HUDEP-2 (cell line): Measurements from ENCODE around the gene NEBL.
"Not testable (repeated sequence)": the region's sequence is repeated elsewhere in the genome, so short reads cannot be mapped to it uniquely, and the experiment has no call there.

Experiments used
- DNase-seq, 76 experiments: peaks; one replicate each; lab custom pipeline; 2025; ENCODE audit not compliant: unreplicated experiment in 76 of 76; lab: John Stamatoyannopoulos, UW

NEBL gene, protein sequence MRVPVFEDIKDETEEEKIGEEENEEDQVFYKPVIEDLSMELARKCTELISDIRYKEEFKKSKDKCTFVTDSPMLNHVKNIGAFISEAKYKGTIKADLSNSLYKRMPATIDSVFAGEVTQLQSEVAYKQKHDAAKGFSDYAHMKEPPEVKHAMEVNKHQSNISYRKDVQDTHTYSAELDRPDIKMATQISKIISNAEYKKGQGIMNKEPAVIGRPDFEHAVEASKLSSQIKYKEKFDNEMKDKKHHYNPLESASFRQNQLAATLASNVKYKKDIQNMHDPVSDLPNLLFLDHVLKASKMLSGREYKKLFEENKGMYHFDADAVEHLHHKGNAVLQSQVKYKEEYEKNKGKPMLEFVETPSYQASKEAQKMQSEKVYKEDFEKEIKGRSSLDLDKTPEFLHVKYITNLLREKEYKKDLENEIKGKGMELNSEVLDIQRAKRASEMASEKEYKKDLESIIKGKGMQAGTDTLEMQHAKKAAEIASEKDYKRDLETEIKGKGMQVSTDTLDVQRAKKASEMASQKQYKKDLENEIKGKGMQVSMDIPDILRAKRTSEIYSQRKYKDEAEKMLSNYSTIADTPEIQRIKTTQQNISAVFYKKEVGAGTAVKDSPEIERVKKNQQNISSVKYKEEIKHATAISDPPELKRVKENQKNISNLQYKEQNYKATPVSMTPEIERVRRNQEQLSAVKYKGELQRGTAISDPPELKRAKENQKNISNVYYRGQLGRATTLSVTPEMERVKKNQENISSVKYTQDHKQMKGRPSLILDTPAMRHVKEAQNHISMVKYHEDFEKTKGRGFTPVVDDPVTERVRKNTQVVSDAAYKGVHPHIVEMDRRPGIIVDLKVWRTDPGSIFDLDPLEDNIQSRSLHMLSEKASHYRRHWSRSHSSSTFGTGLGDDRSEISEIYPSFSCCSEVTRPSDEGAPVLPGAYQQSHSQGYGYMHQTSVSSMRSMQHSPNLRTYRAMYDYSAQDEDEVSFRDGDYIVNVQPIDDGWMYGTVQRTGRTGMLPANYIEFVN

DNA sequence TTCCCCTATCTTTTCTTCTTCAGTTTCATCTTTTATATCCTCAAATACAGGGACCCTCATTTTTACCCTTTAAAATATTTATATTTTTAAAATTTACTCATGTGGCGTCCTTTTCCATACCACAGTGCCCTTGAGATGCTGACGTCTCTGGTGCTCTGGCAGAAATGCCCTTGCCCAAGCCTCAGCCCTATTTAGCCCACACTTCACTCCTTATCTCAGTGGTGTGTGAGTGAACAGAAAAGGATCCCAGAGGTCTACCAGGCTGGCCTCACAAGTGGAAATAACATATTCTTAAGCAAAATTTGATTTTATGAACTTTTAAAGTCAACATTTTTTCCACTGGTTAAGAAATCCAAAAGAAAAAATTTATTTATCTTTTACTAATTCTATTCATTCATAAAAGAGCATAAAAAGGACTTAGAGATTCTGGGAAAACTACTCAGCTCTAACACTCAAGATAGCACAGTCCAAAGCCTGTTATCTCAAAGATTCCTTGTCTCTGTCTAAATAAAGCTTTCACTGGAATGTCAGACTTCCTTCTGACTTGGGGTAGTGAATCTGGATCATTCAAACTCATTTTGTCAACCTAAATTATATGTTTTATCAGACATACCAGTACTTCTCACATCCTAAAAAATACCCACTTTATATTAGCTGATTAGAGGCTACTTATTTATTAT lies at the start of gene NEBL:
Gene NEBL (minus strand): TSS at position 166 of the 680 bp plus-strand sequence. CDS start 106 bp downstream, at position 60.
- no peak for DNase-seq

DNA sequence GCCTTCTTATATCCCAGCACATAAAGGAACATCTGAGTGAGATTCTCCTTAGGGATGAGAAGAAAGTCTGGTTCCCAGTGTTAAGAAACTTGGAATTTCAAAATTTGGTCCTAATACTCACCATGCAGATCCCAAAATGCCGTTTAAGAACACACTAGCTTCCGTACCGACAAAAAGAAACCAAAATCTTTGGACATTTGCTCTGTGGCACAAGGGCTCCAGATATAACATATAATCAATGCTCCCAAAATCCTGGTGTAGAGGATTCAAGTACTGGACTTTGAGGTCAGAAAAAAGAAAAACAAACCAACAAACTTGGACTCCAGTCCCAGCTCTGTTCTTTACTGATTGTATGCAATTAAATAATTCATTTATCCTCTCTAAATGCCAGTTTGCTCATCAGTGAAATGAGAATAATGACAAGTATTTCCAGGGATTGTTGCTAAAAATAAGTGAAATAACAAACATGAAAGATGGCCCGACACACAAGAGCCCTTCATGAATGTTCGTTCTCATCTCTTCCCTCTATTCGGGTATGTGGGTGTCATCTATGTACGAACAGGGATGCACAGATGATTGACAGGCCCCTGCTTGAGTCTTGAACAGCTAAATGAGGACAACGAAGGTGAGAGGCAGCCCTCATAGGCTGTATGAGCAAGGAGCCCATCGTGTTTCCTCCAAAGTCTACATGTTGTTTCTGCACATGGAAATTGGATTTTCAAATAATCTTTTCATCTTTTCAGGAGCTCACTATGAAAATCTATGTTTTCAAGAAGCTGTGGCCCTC lies 48.6 kb upstream of the NEBL start:
- no peak for DNase-seq

DNA sequence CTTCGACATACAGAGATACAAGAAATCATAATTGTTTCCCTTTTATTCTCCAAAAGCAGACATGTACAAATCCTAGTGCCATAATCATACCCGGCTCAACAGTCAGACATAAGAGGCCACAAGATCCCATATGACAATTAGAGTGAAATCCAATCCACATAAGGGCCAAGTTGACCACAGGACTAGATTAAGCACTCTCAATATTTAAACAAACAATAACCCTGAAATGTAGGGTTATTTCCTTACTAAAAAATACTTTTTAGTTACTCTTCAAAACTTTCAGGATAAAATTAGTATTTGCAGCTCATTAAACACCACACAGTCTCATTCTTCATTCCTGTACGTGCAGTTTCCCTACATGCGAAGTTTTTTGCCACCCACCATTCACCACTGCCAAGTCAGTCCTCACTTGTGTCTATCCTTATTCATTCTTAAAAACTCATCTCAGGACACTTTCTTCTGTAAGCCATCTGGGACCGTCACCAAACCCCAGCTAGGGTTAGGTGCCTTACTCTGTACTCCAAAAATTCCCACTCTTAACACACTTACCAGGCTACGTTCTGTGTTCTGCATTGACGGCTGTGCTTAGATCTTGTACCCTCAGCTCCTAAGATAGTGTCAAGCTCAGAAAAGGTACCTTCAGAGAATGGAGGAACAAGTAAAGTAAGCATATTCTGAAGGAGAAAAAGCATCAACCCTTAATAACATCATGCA lies 47.8 kb upstream of the NEBL start:
- no peak for DNase-seq

DNA sequence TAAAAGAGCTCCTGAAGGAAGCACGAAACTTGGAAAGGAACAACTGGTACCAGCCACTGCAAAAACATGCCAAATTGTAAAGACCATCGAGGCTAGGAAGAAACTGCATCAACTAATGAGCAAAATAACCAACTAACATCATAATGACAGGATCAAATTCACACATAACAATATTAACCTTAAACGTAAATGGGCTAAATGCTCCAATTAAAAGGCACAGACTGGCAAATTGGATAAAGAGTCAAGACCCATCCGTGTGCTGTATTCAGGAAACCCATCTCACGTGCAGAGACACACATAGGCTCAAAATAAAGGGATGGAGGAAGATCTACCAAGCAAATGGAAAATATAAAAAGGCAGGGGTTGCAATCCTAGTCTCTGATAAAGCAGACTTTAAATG lies 42.3 kb upstream of the NEBL start:
- not testable (repeated sequence) for DNase-seq

DNA sequence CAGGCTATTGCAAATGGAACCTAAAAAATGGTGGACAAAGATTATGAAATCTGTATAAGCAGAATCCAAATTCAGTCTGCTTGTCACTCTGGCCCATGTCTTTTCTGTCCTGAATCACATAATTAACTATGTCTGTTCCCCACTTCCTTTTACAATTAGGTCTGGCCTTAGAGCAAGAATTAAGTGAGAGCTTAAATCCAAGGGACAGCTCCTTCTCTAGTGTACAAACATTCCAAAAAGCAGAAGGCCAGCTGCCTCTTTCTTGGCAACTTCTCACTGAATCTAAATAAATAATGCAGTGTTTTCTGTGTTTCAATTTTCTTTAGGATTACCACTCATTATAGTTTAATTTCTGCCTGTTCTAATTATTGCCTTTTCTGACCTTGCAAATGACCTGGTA lies 39.3 kb upstream of the NEBL start:
- no peak for DNase-seq

DNA sequence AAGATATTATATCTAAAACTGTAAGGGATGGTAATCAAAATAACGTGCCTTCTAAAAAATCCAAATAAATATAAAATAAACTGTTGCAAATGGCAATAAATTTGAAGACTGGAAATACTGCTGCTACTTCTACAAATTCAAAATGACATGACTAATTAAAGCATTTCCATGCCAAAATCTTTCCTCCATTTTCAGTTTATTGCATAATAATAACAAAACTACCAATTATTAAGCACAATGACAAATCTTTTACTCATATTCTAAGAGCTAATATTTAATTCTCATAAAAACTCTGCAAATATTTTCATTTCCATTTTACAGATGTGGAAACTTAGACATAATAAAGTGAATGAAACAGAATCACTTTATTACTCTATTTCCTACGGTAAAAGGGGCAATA lies 38.8 kb upstream of the NEBL start:
- DNase-seq = no peak

DNA sequence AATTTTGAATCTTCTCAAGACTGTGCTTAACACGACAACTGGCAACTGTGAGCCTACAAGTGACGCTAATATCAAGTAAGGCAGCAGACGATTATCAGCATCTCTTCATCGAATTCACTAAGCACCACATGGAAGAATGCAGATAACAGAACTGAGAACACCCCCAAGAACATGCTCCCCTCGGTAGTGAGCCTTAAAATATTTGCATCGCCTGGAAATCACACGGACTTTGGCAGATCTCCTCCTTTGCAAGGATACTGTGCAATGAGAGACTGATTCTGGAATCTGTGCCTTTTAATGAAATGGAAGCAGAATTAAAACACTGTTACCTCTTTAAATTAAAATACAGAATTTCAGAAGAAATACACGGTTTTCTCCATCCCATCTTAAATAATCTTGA lies 38.2 kb upstream of the NEBL start:
- no peak for DNase-seq

DNA sequence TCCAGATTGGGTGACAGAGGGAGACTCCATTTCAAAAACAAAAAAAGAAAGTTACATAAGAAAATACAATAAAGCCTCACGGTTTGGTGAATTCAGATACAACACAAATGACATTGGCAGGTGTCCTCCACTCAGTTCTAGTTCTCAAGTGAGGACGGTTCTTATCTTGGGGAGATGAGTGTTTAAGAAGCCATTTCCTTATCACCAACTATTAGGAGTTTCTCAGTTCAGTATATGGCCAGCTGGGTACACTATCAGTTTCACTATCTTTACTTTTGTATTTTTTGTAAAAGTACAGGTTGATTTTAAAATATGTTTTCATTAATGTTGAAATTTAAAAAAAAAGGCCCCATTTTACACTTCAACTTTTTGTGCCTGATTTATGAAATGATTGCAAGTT lies 36.6 kb upstream of the NEBL start:
- DNase-seq = no peak

DNA sequence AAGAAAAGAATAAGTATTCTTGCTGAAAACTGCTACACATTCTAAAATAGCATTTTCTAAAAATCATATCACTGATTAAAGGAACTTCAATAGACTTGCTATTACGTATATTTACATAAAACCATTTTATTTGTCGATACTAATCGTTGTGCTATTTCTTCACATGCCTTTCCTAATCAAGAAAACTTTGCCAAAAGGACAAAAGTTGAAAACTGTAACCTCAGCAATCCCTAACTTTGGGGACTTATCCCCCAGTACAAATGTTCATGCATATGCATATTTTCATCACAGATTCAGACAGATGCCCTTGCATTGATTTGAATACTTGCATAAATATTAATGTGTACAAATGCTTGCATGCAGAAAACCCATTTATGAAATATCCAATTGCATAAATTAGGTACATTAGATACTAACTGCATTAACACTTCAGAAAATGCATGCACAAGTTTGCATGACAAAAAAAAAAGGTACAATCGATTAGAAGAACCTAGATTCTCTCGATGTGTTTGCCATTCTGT lies 35.6 kb upstream of the NEBL start:
- no peak for DNase-seq

DNA sequence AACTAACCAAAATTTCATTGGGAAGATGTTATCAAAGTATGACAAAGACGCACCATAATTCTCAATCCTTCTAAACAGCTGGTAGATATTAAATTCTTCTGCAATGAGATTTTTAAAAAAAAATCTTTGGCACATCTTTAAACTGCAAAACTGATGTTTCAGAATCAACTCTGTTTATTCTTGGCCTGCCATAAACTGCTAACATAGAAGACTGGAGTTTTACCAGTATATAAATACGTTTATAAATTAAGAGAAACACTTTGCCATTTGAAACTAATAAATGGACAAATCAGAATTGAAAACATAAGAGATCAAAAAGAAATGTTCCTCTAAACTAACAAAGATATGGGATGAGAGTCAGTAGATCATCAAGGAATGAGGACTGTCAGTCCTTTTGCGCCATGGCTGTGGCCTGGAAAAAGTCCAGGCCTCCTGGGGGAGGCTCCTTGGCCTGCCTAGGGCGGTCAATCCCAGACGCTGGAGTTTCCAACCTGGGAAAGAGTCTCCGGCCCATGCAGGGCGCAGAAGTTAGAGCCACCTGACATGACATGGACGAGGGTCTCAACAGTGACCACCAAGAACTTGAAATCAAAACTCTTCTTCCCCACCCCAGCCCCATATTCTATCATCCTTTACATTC lies 34.2 kb upstream of the NEBL start:
- no peak for DNase-seq

DNA sequence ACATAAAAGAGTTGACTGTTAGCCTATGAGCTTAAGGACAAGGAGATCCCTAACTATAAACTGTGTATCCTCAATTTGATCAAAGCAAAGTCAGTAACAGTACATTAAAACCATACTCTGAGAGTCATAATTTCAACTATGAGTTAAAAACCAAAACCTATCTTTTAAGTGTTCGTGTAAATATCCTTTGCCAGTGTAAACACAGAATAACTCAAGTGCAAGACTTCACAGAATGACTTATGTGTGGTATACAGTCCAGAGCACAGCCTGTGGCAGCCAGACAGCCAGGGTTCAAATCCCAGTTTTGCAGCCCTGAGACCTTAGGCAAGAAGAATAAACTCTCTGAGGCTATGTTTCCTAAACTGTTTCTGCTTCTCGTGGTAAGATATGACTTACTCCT lies 30.3 kb upstream of the NEBL start:
- DNase-seq = no peak

DNA sequence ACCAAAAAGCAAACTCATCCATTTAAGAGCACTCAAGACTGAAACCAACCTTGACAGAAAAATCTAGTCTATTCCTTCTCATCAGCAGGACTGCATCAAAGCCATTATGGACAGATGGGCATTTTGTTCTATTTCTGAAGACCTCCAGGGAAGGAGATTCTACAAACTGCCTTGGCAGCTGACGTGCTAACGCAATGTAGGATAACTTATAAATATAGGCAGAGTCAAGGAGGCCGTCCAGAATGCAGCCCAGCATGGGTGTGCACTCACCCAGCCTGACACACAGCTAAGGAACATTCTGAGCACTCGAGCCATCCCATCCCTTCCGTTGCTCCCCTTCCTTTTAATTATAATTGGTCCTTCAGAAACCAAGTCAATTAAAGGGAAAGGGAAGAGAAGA lies 25.3 kb upstream of the NEBL start:
- no peak for DNase-seq

DNA sequence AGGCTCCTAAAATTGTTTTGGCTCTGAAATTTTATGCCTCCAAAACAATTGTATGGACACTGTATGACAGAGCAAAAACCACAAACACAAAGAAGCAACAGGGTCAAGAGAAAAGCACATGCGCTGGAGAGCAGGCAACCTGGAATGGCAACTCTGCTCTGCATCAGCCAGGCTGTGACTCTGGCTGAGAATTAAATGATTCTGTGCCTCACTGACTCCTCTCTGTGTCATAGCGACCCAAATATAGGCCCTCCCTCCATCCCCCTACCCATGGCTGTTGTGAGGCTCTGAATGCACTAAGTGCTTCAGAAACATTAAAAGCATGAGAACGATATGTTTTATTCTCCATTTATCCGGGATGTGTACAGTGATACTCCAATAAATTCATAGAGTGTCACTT lies 24.9 kb upstream of the NEBL start:
- no peak for DNase-seq

DNA sequence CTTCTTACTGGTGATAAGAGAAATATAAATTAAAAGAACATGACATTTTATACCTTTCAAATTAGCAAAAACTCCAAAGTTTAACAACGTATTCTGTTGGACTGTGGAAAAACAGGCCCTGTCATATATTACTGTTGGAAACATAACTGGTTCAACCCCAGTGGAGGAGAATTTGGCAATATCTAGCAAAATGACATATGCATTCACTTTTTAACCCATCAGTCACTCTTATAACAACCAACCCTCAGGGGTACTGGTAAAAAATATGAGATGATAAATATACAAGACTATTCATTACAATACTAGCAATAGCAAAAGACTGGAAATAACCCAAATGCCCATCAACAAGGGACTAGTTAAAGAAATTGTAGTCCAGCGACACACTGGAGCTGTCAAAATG lies 22.9 kb upstream of the NEBL start:
- DNase-seq = no peak

DNA sequence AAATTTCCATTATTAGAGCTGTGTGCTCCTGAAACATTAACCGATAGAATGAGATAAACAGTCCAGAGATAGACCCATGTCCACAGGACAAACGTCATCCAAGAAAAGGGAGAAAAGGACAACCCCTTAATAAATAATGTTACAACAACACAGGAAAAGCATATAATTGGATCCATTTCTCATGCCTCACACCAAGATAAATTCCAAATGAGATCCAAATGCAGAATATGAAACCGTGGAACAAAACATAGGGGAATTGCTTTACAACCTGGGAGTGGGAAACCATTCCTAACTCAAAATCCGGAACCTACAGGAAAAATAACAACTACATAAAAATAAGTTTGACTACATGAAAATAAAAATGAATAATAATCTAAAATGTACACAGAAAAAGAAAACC lies 22.4 kb upstream of the NEBL start:
- no peak for DNase-seq

DNA sequence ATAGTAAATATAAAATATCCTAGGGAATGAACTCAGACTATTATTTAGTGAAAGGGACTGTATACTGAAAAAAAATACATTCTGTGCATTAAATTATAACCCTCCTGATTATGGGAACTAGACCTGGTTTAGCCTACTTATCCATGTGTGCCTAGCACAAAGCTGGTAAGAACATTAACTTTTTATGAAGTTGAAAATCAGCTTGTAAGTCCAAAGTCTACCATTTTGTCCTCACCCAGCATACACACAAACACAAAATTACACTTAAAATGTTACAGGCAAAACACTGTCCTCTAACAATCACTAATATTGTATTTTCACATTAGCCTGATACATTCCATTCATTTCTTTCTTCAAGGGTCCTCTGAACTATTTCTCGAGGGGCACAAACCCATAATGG lies 19.9 kb upstream of the NEBL start:
- DNase-seq = no peak

DNA sequence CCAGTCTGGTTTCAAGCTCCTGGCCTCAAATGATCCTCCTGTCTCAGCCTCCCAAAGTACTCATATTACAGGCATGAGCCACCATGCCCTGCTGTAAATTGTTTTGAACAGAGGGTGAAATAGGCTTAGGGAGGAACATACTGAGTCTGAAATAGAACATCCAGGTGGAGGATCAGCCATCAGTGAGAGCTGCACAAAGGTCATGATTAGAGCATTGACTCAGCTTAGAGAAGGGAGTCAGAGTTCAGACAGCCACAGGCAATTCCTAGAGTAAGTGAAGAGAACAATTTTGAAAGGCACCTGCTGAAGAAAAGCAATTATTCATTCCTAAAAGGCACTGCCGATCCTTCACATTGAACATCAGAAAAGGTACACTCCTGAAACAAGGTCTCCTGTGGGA lies 15.9 kb upstream of the NEBL start:
- DNase-seq = no peak

DNA sequence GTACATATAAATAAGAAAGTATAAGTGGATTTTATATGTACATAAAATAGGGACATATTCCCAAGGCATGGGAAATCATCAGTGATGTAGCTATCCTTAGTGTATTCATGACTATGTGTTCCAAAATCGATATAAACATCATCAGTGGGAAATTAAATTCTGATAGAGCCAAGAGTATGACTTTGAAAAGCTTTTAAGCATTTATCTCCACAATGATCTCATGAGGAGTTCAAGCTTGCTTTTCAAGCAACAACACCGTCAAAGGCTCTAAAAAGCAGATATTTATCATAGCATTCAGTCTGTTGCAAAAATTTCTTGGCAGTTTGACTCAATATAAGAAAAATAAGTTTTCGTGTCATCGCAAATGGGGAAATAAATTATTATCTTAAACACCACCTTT lies 14.5 kb upstream of the NEBL start:
- DNase-seq = no peak

DNA sequence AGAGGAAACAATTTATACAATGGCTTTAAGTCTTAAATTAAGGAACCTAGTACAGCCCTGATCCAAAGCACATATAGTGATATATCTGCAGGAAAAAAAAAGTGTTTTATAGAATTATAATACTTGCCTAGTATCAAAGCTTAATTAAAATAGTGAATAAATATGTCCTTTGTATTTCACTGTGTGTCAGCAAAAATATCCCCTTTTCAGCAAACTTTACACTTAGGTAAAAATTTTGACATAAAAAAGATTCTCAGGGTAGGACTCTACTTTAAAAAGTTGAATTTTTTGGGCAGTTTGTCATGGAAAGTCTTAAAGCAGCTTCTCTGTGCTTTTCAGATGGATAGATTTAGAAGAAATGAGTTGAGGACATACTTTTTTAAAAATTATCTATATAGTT lies 12.7 kb upstream of the NEBL start:
- no peak for DNase-seq
